Neural cell (in vitro differentiated cells): ENCODE data around the gene FAM186B.

Source experiments
- POLR2AphosphoS5 ChIP-seq: IDR thresholded peaks from 2 replicates; pipeline ENCODE4 v1.6.1; 2012
- TF ChIP-seq, protein P1 (sequence below): fragments of 450-650 bp; IDR thresholded peaks from 2 replicates; pipeline ENCODE4 v1.5.1; 2014; ENCODE audit warnings: antibody characterized with exemption, mild to moderate bottlenecking, moderate library complexity; ENCODE audit not compliant: poor library complexity, severe bottlenecking
- TF ChIP-seq, protein P2 (sequence below): IDR thresholded peaks from 2 replicates; pipeline ENCODE4 v1.6.1; 2012; ENCODE audit warnings: borderline replicate concordance

DNA sequence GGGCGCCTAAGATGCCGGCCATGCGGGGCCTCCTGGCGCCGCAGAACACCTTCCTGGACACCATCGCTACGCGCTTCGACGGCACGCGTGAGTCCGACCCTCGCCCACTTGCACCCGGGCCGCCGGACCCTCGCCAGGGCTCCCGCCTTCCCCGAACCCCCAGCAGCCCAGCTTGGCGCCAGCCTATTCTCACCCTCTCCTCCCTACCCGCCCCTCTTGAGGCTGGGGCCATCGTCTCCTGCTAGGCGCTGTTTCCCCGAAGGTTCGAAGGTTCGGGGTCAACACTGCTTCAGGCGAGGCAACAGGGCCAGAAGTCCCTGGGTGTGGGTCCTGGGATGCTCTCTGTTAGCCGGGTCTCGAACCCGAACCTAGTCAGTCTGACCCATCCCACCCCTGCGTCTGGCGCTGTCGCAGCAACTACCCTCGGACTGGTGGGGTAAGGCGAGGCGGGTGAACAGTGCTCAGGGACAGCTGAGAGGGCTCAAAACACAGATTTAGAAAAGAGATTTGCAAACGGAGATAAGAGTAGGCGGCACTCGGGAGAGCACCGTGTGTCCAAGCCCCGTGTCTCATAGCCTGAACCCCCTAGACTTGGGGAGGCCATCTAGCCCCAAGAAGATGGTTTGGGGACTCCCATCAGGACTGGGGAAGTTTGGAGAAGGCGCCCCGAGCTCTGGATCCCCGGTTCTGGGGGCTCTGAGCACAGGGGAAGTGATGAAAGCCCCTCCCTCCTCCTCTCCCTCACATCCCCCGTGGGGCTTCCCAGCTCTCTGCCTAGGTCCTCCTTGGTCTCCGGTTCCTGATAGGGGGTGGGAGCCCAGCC is 65.8 kb downstream of the FAM186B start:
- no peak for TF ChIP-seq POLR2AphosphoS5
- TF ChIP-seq, protein P1, sequence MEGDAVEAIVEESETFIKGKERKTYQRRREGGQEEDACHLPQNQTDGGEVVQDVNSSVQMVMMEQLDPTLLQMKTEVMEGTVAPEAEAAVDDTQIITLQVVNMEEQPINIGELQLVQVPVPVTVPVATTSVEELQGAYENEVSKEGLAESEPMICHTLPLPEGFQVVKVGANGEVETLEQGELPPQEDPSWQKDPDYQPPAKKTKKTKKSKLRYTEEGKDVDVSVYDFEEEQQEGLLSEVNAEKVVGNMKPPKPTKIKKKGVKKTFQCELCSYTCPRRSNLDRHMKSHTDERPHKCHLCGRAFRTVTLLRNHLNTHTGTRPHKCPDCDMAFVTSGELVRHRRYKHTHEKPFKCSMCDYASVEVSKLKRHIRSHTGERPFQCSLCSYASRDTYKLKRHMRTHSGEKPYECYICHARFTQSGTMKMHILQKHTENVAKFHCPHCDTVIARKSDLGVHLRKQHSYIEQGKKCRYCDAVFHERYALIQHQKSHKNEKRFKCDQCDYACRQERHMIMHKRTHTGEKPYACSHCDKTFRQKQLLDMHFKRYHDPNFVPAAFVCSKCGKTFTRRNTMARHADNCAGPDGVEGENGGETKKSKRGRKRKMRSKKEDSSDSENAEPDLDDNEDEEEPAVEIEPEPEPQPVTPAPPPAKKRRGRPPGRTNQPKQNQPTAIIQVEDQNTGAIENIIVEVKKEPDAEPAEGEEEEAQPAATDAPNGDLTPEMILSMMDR = no peak
- TF ChIP-seq, protein P2, sequence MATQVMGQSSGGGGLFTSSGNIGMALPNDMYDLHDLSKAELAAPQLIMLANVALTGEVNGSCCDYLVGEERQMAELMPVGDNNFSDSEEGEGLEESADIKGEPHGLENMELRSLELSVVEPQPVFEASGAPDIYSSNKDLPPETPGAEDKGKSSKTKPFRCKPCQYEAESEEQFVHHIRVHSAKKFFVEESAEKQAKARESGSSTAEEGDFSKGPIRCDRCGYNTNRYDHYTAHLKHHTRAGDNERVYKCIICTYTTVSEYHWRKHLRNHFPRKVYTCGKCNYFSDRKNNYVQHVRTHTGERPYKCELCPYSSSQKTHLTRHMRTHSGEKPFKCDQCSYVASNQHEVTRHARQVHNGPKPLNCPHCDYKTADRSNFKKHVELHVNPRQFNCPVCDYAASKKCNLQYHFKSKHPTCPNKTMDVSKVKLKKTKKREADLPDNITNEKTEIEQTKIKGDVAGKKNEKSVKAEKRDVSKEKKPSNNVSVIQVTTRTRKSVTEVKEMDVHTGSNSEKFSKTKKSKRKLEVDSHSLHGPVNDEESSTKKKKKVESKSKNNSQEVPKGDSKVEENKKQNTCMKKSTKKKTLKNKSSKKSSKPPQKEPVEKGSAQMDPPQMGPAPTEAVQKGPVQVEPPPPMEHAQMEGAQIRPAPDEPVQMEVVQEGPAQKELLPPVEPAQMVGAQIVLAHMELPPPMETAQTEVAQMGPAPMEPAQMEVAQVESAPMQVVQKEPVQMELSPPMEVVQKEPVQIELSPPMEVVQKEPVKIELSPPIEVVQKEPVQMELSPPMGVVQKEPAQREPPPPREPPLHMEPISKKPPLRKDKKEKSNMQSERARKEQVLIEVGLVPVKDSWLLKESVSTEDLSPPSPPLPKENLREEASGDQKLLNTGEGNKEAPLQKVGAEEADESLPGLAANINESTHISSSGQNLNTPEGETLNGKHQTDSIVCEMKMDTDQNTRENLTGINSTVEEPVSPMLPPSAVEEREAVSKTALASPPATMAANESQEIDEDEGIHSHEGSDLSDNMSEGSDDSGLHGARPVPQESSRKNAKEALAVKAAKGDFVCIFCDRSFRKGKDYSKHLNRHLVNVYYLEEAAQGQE = no peak
